Measurements from ENCODE around the gene ALG5. TPM values are rescaled to one million over a fixed set of nuclear protein-coding genes. Genes with fewer than 3 reads are reported as not detected.

The ALG5 gene
- total and polyA plus RNA-seq, 2 experiments from 2014 or later = 66.2 to 99.4 TPM

DNA sequence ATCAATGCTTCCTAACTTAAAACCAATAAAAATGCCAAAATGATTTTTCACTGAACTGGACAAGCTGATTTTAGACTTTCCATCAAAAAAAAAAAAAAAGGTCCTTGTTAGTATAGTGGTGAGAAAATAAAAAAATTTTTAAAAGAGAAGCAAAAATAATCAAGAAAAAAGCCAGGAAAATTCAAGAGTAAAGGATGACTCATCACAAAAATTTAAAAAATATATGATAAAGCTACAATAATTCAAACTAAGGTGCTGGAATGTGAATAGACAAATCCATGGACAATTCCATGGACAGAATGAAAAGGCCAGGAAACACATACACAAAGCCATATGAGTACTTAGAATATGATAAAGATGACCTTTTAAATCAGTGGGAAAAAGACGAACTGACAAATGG is 26.1 kb downstream of the ALG5 start:
- peaks cover 4% of the 10 kb centered on the region for H3K9me2 ChIP-seq (replicated peaks; ENCODE audit: insufficient read depth)
- H3K4me1 ChIP-seq (ENCODE audit: insufficient read depth) = no peaks in the 10 kb centered on the region
- H4K20me1 ChIP-seq (ENCODE audit: insufficient read depth, poor library complexity, severe bottlenecking) = no peaks in the 10 kb centered on the region
- H3K4me2 ChIP-seq = no peak overlapping the region
- no peaks in the 10 kb centered on the region for H3K79me2 ChIP-seq
- H2AFZ ChIP-seq = no peak overlapping the region
- no peak overlapping the region for H3K27ac ChIP-seq
- H3K9me3 ChIP-seq (ENCODE audit: low read depth) = peaks cover 6% of the 10 kb centered on the region
- no peaks in the 10 kb centered on the region for H3K36me3 ChIP-seq (replicated peaks; ENCODE audit: insufficient read depth, low read depth)
- TF ChIP-seq EZH2phosphoT487 (IDR thresholded peaks at IDR 0.05; ENCODE audit: low read depth, severe bottlenecking, unreplicated experiment) (no peak), EZH2 (IDR thresholded peaks at IDR 0.05; ENCODE audit: borderline replicate concordance) (no peak)
- TF ChIP-seq, protein P1, sequence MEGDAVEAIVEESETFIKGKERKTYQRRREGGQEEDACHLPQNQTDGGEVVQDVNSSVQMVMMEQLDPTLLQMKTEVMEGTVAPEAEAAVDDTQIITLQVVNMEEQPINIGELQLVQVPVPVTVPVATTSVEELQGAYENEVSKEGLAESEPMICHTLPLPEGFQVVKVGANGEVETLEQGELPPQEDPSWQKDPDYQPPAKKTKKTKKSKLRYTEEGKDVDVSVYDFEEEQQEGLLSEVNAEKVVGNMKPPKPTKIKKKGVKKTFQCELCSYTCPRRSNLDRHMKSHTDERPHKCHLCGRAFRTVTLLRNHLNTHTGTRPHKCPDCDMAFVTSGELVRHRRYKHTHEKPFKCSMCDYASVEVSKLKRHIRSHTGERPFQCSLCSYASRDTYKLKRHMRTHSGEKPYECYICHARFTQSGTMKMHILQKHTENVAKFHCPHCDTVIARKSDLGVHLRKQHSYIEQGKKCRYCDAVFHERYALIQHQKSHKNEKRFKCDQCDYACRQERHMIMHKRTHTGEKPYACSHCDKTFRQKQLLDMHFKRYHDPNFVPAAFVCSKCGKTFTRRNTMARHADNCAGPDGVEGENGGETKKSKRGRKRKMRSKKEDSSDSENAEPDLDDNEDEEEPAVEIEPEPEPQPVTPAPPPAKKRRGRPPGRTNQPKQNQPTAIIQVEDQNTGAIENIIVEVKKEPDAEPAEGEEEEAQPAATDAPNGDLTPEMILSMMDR (IDR thresholded peaks at IDR 0.05; ENCODE audit: poor library complexity) = no peak
- no peak overlapping the region for H3K4me3 ChIP-seq
- DNase-seq (ENCODE audit: low spot score) = no peak
- 100% methylated on average over 1 of the region's 1 CpG for WGBS (ENCODE audit: low lambda C conversion rate, missing lambda C conversion rate)
- no peaks in the 10 kb centered on the region for H3K27me3 ChIP-seq

DNA sequence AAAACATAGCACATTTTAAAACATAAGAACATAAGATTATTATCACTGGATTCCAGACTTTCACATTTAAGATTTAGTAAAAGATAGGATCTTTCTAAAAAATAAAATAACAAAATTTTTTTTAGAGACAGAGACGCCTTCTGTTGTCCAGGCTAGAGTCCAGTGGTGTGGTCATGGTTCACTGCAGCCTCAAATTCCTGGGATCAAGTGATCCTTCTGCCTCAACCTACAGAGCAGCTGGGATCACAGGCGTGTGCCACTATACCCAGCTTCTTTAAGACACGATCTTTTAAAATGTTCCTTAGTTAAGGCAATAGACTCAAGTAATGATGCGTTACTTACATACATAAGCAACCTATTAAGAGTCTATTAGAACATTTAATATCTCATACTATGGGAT is 32.7 kb downstream of the ALG5 start:
- H3K27ac ChIP-seq = no peak overlapping the region
- 93% methylated on average over 4 of the region's 4 CpGs for WGBS (ENCODE audit: low lambda C conversion rate, missing lambda C conversion rate)

DNA sequence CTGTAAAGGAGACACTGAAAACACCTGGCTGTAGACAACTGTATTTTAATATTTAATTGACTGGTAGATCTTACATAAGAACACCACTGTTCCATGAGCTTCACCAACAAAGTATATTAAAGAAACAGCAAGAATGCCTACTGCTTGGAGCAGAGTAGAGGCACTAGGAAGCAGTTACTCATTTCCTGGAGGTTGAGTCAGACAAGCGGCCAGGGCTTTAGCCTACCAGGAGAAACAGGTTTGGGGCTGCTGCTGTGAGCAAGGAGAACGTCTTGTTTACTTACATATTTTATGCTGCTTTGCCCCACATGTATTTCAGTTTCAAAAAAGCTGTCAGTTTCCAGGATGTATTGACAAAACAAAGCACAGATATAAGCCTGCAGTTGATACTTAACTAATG is 33.4 kb downstream of the ALG5 start:
- no peaks in the 10 kb centered on the region for H3K27me3 ChIP-seq
- H3K4me1 ChIP-seq (ENCODE audit: insufficient read depth) = no peaks in the 10 kb centered on the region
- H3K27ac ChIP-seq = no peak overlapping the region
- H3K4me2 ChIP-seq = no peak overlapping the region
- TF ChIP-seq, protein P1 (IDR thresholded peaks at IDR 0.05; ENCODE audit: poor library complexity) = no peak
- TF ChIP-seq EZH2 (IDR thresholded peaks at IDR 0.05; ENCODE audit: borderline replicate concordance) = no peak
- no peak for TF ChIP-seq EZH2phosphoT487 (IDR thresholded peaks at IDR 0.05; ENCODE audit: low read depth, severe bottlenecking, unreplicated experiment)
- 82% methylated on average over 2 of the region's 2 CpGs for WGBS (ENCODE audit: low lambda C conversion rate, missing lambda C conversion rate)
- no peaks in the 10 kb centered on the region for H4K20me1 ChIP-seq (ENCODE audit: insufficient read depth, poor library complexity, severe bottlenecking)
- H3K4me3 ChIP-seq = no peak overlapping the region
- H3K9me3 ChIP-seq (ENCODE audit: low read depth) = no peaks in the 10 kb centered on the region
- H3K9me2 ChIP-seq (replicated peaks; ENCODE audit: insufficient read depth) = no peaks in the 10 kb centered on the region
- no peaks in the 10 kb centered on the region for H3K36me3 ChIP-seq (replicated peaks; ENCODE audit: insufficient read depth, low read depth)
- no peaks in the 10 kb centered on the region for H3K79me2 ChIP-seq
- H2AFZ ChIP-seq = no peak overlapping the region
- no peak for DNase-seq (ENCODE audit: low spot score)

More for the DNA sequence above, 32.7 kb downstream of the ALG5 start:
- no peaks in the 10 kb centered on the region for H3K36me3 ChIP-seq (replicated peaks; ENCODE audit: insufficient read depth, low read depth)
- H3K9me3 ChIP-seq (ENCODE audit: low read depth) = no peaks in the 10 kb centered on the region
- no peaks in the 10 kb centered on the region for H3K27me3 ChIP-seq
- H3K4me3 ChIP-seq = no peak overlapping the region
- TF ChIP-seq EZH2phosphoT487 (IDR thresholded peaks at IDR 0.05; ENCODE audit: low read depth, severe bottlenecking, unreplicated experiment) (no peak), EZH2 (IDR thresholded peaks at IDR 0.05; ENCODE audit: borderline replicate concordance) (no peak)
- TF ChIP-seq, protein P1 (IDR thresholded peaks at IDR 0.05; ENCODE audit: poor library complexity) = no peak
- no peaks in the 10 kb centered on the region for H3K79me2 ChIP-seq
- no peaks in the 10 kb centered on the region for H4K20me1 ChIP-seq (ENCODE audit: insufficient read depth, poor library complexity, severe bottlenecking)
- no peaks in the 10 kb centered on the region for H3K4me1 ChIP-seq (ENCODE audit: insufficient read depth)
- H2AFZ ChIP-seq = no peak overlapping the region
- no peaks in the 10 kb centered on the region for H3K9me2 ChIP-seq (replicated peaks; ENCODE audit: insufficient read depth)
- H3K4me2 ChIP-seq = no peak overlapping the region
- no peak for DNase-seq (ENCODE audit: low spot score)
